ENCODE data around the gene DUSP11. TPM values are rescaled to one million over a fixed set of nuclear protein-coding genes. Genes with fewer than 3 reads are reported as not detected.

The DUSP11 gene
- total and polyA plus RNA-seq, 9 of the 15 experiments (the other 6 are each of a cell fraction or from before 2014, with no cell fraction given) = 20.7 to 79.8 (median 29.3) TPM

GRCh38 chr2:73728711-73729110, 51.2 kb downstream of the DUSP11 start:
- Histone ChIP-seq H3K27ac (ENCODE audit: extremely low read depth, low read depth, low read length) (no peak overlapping the region), H3K27me3 (ENCODE audit: control insufficient read depth in 2 of 2, insufficient read depth in 2 of 2, low read length in 2 of 2) (no peaks in the 10 kb centered on the region), H3K4me3 (no peak overlapping the region), H3K9ac (ENCODE audit: insufficient read depth in 1 of 2, low read depth in 2 of 2, low read length in 2 of 2) (no peak overlapping the region), H4K20me1 (replicated peaks; ENCODE audit: control insufficient read depth, insufficient read depth, low read length) (no peaks in the 10 kb centered on the region), H3K4me2 (ENCODE audit: insufficient read depth, low read length) (no peak overlapping the region), H3K36me3 (ENCODE audit: control insufficient read depth, insufficient read depth, low read length) (peaks cover 46% of the 10 kb centered on the region), H2AFZ (ENCODE audit: low read depth, low read length) (no peak overlapping the region), H3K4me1 (replicated peaks in 1 of 2; ENCODE audit: control insufficient read depth in 2 of 2, insufficient read depth in 2 of 2, low read length in 2 of 2) (no peaks in the 10 kb centered on the region), H3K79me2 (ENCODE audit: control insufficient read depth, insufficient read depth, low read length) (no peaks in the 10 kb centered on the region), H3K9me3 (replicated peaks; ENCODE audit: control insufficient read depth, insufficient read depth, low read depth, low read length) (no peaks in the 10 kb centered on the region), H3K9me1 (ENCODE audit: control insufficient read depth, insufficient read depth, low read length) (no peaks in the 10 kb centered on the region)
- BruUV-seq (replicated peaks) = no TSS peak
- CTCF ChIA-PET (ENCODE audit: low intra/inter-chr PET ratio) = no interaction called here
- ATAC-seq (peak; percentile 31; the same call in 2 of the 3 replicates), DNase-seq (ENCODE audit: extremely low read depth in 1 of 4, low spot score in 3 of 4) (no peak), FAIRE-seq (no peak)
- POLR2A ChIA-PET = interaction anchor here (0.5 kb wide), 1 partner anchor 265 kb away, joined by 3 read pairs; no protein-coding TSS in a partner anchor
- WGBS (ENCODE audit: insufficient coverage, low coverage, missing lambda C conversion rate) = 81% methylated on average over 4 of the region's 4 CpGs
- intact Hi-C loops (cut with micrococcal nuclease) (no loop called here), in situ Hi-C loops (cut with MboI) (no loop called here)
- TF ChIP-seq POLR2A (conservative IDR thresholded peaks at IDR 0.05) (0 out of 2 replicates have a peak, but pooled peaks have one; percentile 16), SNIP1 (IDR thresholded peaks at IDR 0.05; ENCODE audit: low read depth) (no peak), POLR2G (IDR thresholded peaks at IDR 0.05; ENCODE audit: low read depth, low read length) (peak; percentile 38; the same call in 1 of the 2 replicates), GATAD2A (IDR thresholded peaks at IDR 0.05) (no peak), SAP30 (IDR thresholded peaks at IDR 0.05; ENCODE audit: borderline replicate concordance, insufficient read depth, low read depth, low read length, poor library complexity, severe bottlenecking) (no peak), EZH2 (IDR thresholded peaks at IDR 0.05; ENCODE audit: borderline replicate concordance, low read depth, low read length) (no peak), SUPT5H (IDR thresholded peaks at IDR 0.05) (0 out of 2 replicates have a peak, but pooled peaks have one; percentile 37), NEUROD1 (IDR thresholded peaks at IDR 0.05; ENCODE audit: borderline replicate concordance, low read depth, low read length, partially characterized antibody) (no peak), ZNF395 (CRISPR knock-in tag; IDR thresholded peaks at IDR 0.05) (no peak), KDM2B (CRISPR knock-in tag; IDR thresholded peaks at IDR 0.05) (no peak)
